D721Med (cell line): ENCODE data around the gene SPATA20.

Experiments
- DNase-seq: peaks from one replicate; pipeline ENCODE4 v3.0.0; 2011; ENCODE audit warnings: low spot score; ENCODE audit not compliant: insufficient read length
- FAIRE-seq: peaks from 2 replicates; lab custom pipeline; 2011; peaks lifted over from hg19 to GRCh38; lab: Jason Lieb, UNC
- TF ChIP-seq, protein P1 (sequence below): IDR thresholded peaks from 2 replicates; pipeline ENCODE4 v1.5.1; 2012; ENCODE audit warnings: mild to moderate bottlenecking, control low read depth; ENCODE audit not compliant: insufficient read depth; ENCODE audit errors: missing control alignments

Gene SPATA20

DNA sequence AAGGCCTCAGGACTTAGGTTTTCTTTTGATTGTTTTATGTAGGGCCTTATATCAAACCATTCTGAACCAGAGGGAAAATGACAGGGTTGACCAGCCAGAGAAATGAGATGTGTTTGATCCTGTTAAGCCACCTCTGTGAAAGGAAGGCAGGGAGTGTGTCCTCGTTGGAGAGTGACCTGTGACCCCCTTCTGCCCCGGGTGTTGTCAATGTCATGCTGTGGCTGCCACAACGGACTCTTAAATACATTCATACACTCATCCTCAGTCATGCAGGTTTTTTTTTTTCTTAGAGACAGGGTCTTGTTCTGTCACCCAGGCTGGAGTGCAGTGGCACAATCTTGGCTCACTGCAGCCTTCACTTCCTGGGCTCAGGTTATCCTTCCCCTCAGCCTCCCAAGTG lies 32.6 kb upstream of the SPATA20 start:
- FAIRE-seq (no peak), DNase-seq (no peak)
- TF ChIP-seq, protein P1, sequence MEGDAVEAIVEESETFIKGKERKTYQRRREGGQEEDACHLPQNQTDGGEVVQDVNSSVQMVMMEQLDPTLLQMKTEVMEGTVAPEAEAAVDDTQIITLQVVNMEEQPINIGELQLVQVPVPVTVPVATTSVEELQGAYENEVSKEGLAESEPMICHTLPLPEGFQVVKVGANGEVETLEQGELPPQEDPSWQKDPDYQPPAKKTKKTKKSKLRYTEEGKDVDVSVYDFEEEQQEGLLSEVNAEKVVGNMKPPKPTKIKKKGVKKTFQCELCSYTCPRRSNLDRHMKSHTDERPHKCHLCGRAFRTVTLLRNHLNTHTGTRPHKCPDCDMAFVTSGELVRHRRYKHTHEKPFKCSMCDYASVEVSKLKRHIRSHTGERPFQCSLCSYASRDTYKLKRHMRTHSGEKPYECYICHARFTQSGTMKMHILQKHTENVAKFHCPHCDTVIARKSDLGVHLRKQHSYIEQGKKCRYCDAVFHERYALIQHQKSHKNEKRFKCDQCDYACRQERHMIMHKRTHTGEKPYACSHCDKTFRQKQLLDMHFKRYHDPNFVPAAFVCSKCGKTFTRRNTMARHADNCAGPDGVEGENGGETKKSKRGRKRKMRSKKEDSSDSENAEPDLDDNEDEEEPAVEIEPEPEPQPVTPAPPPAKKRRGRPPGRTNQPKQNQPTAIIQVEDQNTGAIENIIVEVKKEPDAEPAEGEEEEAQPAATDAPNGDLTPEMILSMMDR: no peak

DNA sequence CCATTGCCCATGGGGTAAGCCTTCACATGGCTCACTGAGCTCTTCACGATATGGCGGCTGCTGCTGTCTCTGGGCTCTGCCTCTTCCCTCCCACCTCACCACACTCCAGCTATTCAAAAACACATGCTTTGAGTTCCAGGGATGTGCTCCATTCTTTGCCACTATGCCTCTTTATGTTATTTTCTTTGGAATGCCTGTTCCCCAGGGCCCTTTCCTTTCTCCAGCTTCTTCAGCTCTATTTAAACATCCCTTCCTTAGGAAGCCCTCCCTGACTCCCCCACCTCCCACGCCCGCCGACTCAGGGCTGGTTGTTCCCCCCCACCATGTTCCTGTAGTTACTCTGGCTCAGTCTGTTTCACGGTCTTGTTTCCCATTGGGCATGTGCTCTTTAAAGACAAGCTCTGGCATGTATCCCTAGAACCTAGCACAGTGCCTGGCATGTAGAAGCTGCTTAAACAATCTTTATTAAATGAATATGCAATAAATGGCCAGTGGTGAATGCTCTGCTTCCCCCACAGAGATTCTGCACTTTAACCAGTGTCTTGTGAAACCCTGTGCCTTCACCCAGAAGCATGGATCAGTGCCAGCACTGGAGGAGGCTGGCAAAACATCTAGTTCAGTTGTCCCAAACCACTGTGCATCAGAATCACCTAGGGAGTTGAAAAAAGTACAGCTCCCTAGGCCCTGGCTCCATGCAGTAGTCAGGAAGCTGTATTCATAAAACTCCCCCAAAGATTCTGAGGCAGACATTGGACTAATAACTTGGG lies 31.9 kb upstream of the SPATA20 start:
- DNase-seq (no peak), FAIRE-seq (no peak)
- TF ChIP-seq, protein P1: no peak

DNA sequence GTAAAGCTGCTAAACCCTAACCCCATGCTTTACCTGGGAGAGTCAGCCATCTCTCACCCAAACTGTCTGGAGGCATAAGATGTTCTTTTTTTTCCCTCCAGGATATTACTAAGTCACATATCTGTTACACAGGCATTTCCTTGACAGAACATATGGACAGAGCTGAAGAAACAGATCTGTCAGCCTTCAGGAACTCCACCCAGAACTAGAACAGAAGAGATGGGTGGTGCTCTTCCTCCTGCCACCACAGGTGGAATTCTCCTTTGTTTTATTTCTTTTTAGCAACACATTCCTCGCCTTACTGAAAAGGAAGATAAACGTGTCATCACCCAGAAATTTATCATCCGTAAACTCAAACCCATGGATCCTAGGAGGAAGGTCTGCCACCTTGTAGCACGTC lies 30.0 kb upstream of the SPATA20 start:
- DNase-seq: no peak

DNA sequence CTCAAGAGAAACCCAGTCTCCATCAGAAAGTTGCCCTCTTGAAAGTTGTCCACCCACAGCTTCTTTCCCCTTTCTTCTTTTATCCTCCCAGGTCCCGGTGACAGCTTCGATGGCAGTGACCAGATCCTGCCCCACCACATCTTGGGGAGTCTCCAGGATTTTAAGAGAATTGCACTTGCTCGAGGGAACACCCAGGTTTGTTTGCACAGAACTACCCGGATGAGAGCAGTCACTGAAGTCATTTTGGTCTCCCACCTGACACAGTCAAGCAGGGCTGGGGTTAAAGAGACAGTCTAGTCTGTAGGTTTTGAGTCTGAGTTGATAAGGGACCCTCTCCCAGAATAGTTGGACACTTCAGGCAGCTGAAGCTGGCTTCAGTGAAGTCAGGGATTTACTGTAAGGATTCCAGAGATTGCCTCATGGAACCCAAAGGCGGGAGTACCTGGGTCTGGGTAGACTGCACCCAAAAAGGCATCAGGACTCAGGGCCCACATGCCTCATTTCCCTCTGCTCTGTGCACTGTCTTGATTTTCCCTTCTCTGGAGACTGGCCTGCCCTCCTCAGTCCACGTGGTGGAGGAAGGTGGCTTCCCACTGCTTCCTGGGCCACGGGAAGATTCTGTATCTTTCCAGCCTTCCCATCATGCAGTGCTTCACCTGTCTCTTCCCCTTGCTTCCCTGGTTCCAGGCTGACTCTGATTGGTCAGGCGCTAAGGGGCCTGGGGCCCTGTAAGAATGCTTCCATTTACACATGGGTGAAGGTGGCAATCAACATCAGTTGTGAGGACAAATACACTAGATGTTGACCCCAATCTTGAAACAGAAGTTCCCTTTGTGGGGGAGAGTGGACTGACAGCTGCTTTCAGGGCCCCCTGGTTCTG lies 29.2 kb upstream of the SPATA20 start:
- DNase-seq: peak; percentile 5
- TF ChIP-seq, protein P1: no peak
- FAIRE-seq: no peak

More for the DNA sequence above, 30.0 kb upstream of the SPATA20 start:
- TF ChIP-seq, protein P1: no peak
- no peak for FAIRE-seq

DNA sequence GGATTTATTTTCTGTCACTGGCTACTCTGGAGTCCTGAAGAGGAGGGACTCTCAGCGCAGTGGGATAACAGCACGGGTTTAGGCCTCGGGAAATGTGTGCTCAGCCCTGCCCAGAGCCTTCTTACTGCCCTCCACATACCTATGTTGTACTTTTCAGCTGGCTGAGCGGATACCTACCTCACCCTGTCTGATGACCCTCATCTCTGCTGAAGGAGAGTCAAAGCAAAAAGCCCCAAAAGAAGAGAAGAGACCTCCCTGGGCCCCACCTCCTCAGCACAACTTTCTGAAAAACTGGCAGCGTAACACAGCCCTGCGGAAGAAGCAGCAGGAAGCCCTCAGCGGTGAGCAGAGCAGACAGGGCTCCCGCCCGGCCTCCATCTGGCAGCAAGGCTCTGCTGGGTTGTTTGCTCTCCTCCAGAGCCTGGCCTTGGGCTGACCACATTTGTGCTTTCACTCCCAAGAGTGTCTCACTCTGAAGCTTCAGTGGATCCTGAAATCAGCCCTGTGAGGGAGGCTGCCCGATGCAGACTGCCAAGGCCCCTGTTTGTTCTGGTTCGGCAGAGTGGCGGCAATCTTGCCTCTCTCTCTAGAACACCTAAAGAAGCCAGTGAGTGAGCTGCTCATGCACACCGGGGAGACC lies 28.5 kb upstream of the SPATA20 start:
- TF ChIP-seq, protein P1: no peak
- DNase-seq (no peak), FAIRE-seq (no peak)

DNA sequence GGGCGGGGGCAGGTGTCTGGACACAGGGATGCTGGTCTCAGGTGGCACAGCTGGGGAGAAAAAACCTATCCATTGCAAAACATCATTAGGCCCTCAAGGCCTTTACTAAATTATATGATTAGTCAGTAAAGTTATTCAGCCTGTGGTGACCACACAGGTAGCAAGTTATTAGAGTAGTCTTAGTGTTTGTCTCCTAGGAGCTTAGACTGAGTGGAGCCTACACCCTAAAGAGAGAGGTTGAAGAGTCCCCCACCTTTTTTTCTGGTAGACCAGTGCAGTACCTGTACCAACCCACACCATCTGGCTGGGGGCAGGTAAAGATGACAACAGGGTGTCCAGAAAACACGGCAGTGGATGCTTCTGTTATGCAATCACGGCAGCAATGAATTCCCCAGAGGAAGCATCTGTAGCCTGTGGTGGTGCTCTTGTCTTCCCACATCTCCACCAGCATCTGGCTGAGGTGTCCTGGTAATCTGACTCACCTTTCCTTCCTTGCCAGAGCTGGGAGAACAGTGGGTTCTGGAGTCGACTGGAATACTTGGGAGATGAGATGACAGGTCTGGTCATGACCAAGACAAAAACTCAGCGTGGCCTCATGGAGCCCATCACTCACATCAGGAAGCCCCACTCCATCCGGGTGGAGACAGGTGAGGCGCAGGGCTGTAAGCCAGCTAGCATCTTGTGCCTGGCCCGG lies 27.7 kb upstream of the SPATA20 start:
- TF ChIP-seq, protein P1: no peak
- FAIRE-seq: no peak
- DNase-seq: no peak
